Measurements from ENCODE around the gene BBOX1.
"Not testable (repeated sequence)": the region's sequence is repeated elsewhere in the genome, so short reads cannot be mapped to it uniquely, and the experiment has no call there.

BBOX1 gene

GRCh38 chr11:27115051-27115650, 74.5 kb downstream of the BBOX1 start:
- TF ChIP-seq GATA1 (IDR thresholded peaks at IDR 0.05; ENCODE audit: low read depth, low read length) (no peak), POLR2A (IDR thresholded peaks at IDR 0.05; ENCODE audit: low read length) (no peak)
- no peak for DNase-seq

GRCh38 chr11:27116684-27117083, 76.1 kb downstream of the BBOX1 start:
- DNase-seq: no peak
- no peak for TF ChIP-seq GATA1 (IDR thresholded peaks at IDR 0.05; ENCODE audit: low read depth, low read length)
- no peak for TF ChIP-seq POLR2A (IDR thresholded peaks at IDR 0.05; ENCODE audit: low read length)

DNA sequence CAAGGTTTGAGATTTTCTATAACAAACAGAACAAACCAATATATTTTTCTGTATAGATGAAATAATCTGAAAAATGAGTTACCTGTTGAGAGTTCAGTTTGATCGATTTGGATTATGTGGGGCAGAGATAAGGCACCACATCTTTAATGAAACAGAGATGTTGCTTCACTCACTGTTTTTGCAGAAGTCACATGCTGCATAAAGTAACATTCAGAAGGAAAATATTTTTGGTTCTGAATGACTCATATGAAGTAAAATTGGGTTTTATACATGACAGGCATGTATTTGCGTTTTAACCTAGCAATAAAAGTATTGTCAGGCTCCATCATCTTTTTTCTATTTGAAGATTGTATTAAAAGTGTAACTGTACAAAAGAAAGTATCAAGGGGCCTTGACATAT, 77.8 kb downstream of the BBOX1 start:
- TF ChIP-seq POLR2A (IDR thresholded peaks at IDR 0.05; ENCODE audit: low read length) (no peak), GATA1 (IDR thresholded peaks at IDR 0.05; ENCODE audit: low read depth, low read length) (no peak)
- no peak for DNase-seq

DNA sequence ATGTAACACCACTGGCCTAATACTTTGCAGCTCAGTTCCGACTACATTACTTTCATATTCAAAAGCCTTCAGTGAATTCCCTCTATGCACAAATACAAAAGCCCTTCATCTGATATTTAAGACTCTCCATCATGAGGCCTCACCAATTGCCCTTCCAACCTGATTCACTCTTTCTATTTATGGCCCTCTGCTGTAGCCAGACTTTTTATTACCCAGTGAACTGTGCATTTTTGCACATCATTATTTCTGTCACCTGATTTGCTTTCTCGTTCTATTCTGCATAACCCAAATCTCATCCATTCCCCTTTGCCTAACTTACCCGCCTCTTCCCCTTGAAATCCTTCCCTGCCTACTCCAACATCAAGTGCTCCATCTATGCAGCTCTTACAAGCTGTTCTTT, 78.3 kb downstream of the BBOX1 start:
- DNase-seq: no peak

GRCh38 chr11:27119396-27119795, 78.8 kb downstream of the BBOX1 start:
- DNase-seq: no peak
- TF ChIP-seq GATA1 (IDR thresholded peaks at IDR 0.05; ENCODE audit: low read depth, low read length) (no peak), POLR2A (IDR thresholded peaks at IDR 0.05; ENCODE audit: low read length) (no peak)

More for the DNA sequence above, 78.3 kb downstream of the BBOX1 start:
- TF ChIP-seq GATA1 (IDR thresholded peaks at IDR 0.05; ENCODE audit: low read depth, low read length): no peak
- no peak for TF ChIP-seq POLR2A (IDR thresholded peaks at IDR 0.05; ENCODE audit: low read length)

DNA sequence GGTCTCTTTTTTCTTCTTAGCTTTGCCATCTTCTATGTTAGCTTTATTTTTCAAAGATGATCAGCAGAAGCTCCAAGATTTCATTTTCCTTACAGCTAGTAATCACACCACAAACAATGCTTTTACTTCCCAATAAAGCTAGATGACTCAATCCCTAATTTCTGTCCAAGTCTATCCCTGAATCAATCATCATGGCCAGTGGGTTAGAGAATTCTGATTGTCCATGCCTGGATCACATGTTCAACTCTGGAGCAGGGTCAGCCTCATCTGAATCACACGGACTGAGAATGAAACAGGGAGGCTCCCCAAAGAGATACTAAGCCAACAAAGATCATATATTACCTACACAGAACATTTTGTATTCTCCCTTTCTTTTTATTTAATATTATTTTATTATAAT, 79.6 kb downstream of the BBOX1 start:
- TF ChIP-seq POLR2A (IDR thresholded peaks at IDR 0.05; ENCODE audit: low read length) (no peak), GATA1 (IDR thresholded peaks at IDR 0.05; ENCODE audit: low read depth, low read length) (no peak)
- DNase-seq: no peak

GRCh38 chr11:27122001-27122400, 81.4 kb downstream of the BBOX1 start:
- no peak for TF ChIP-seq GATA1 (IDR thresholded peaks at IDR 0.05; ENCODE audit: low read depth, low read length)
- no peak for TF ChIP-seq POLR2A (IDR thresholded peaks at IDR 0.05; ENCODE audit: low read length)
- DNase-seq: no peak

DNA sequence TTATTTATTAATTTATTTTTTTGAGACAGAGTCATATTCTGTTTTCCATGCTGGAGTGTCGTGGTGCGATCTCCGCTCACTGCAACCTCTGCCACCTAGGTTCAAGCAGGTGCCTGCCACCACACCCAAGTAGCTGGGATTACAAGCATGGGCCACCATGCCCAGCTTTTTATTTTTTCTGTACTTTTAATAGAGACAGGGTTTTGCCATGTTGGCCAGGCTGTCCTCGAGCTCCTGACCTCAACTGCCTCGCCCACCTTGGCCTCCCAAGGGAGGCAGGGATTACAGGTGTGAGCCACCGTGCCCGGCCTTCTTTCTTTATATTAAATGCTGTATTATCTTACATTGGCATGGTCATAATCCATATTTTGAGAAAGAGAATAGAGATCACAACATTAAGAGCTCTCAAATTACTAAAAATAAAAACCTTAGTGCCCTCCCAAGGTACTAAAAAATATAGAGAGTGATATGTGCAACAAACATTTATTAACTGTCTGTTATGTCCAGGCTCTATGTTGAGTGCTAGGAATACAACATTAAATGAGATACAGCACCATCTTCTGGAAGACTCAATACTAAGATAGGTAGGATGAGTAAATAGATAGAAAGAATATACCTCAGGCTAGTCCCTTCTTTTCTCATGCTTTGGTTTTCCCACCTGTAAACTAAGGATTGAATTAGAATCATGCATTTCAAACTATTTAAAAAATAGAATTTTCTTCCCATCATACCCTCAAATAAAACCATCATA, 84.1 kb downstream of the BBOX1 start:
- no peak for DNase-seq
- TF ChIP-seq GATA1 (IDR thresholded peaks at IDR 0.05; ENCODE audit: low read depth, low read length): no peak
- TF ChIP-seq POLR2A (IDR thresholded peaks at IDR 0.05; ENCODE audit: low read length): no peak

- TF ChIP-seq GATA1 (IDR thresholded peaks at IDR 0.05; ENCODE audit: low read depth, low read length): no peak
- no peak for TF ChIP-seq POLR2A (IDR thresholded peaks at IDR 0.05; ENCODE audit: low read length)
- DNase-seq: no peak
Observed at GRCh38 chr11:27129686-27130085, 89.1 kb downstream of the BBOX1 start.

DNA sequence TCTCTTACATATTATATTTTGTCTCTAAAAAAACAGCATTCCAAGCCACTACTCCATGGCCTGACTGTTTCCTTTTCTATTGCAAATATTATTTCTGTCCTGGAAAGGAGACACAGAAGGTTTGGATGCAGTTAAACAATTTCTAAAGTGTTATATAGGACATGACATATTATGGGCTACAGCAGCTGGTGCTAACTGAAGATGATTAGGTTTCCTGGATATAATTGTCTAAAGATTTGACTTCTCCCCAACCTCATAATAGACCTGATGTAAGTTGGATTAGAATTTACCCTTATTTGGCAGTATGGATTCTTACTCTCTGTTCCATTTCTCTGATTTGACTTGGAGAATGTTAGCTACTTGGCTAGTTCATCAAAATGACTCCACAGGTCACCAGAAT, 90.2 kb downstream of the BBOX1 start:
- no peak for TF ChIP-seq GATA1 (IDR thresholded peaks at IDR 0.05; ENCODE audit: low read depth, low read length)
- no peak for DNase-seq

- not testable (repeated sequence) for DNase-seq
Observed at GRCh38 chr11:27135924-27136329, 95.3 kb downstream of the BBOX1 start.

- TF ChIP-seq GATA1 (IDR thresholded peaks at IDR 0.05; ENCODE audit: low read depth, low read length): no peak
- TF ChIP-seq POLR2A (IDR thresholded peaks at IDR 0.05; ENCODE audit: low read length): no peak
- DNase-seq: no peak
Observed at GRCh38 chr11:27138716-27139115, 98.1 kb downstream of the BBOX1 start.

DNA sequence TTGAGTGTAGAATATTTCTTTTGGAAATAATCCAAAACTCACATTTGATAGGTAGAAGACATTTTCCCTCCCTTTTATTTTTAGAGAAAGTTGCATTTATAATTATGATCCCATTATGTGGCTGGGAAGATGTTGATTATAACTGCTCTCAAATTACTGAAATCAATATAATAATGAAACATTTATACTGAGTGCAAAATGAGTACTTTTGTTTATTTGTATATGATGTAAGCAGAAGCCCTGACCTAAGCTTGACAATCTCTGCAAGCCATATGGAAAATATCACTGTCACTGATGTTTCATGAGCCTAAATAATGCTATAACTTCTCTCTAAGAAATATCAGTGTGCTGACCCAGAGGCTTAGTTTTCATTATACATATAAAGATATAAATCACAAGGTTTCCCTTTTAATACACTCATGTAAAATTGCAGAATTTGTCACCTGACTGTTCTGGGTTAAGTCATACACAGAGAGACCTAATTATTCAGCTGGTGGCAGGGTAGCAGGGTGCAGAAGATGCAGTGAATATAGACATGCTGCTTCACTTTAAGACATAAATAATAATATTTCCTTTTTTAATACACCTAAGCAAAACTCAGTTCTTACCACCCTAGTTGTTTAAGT, 99.2 kb downstream of the BBOX1 start:
- DNase-seq: no peak
- TF ChIP-seq POLR2A (IDR thresholded peaks at IDR 0.05; ENCODE audit: low read length): no peak
- TF ChIP-seq GATA1 (IDR thresholded peaks at IDR 0.05; ENCODE audit: low read depth, low read length): no peak

DNA sequence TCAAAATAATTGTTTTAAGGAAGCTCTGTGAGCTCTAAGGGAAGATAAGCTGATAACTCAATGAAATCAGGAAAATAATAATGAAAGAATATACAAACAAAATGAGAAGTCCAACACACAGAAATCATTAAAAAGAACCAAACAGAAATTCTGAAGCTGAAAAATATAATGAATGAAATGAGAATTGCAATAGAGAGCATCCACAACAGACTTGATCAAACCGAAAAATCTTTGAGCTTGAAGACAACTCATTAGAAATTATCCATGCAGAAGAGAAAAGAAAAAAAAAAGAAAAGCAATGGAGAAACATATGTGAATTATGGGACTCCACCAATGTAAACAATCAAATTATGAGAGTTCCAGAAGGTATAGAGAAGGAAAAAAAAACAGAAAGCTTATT, 101.0 kb downstream of the BBOX1 start:
- DNase-seq: no peak
- TF ChIP-seq GATA1 (IDR thresholded peaks at IDR 0.05; ENCODE audit: low read depth, low read length) (no peak), POLR2A (IDR thresholded peaks at IDR 0.05; ENCODE audit: low read length) (no peak)

DNA sequence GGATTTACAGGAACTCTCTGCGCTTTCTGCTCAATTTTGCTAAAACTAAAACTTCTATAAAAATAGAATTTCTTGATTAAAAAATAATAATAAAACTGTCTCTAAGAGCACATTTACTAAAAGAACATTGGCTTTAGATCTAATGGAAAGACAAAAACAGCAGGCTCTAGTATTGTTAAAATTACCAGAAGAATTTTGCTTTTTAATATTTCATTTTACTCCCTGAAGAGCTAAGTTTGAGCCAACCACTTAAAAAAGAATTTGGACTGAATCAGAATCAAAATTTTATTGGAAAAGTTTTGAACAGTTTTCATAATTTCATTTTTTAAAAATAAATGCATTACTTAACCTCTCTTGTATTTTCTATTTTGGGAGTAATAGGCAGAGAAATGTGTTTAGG, 107.3 kb downstream of the BBOX1 start:
- DNase-seq: no peak
- TF ChIP-seq GATA1 (IDR thresholded peaks at IDR 0.05; ENCODE audit: low read depth, low read length) (no peak), POLR2A (IDR thresholded peaks at IDR 0.05; ENCODE audit: low read length) (no peak)
